ENCODE measurements around the gene RIMBP2.

RIMBP2 gene

DNA sequence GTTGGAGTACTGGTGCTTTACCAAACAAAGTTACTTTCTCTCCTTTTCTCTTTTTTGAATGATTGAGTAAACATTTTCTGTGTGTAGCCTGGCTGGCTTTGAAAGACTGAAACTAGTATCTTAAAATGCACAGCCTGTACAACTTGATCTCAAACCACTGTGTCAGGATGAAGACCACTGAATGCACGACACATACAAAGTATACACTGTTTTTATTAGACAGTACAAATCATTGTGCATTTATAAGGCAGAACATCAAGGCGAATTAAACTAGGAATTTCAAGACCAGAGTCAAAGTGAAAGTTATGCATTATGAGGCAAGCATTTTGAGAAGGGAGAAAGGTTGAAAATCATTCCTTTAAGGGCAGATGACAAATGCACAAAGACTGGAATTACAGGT lies 319.4 kb downstream of the RIMBP2 start:
- no peak for TF ChIP-seq CTCF (IDR thresholded peaks at IDR 0.05; ENCODE audit: low read depth, low read length)
- no peak overlapping the region for H3K4me3 ChIP-seq (replicated peaks in 1 of 2; ENCODE audit: low read depth in 2 of 2, low read length in 2 of 2)
- no peak for DNase-seq (ENCODE audit: low read depth in 2 of 2)

- H3K4me3 ChIP-seq (replicated peaks in 1 of 2; ENCODE audit: low read depth in 2 of 2, low read length in 2 of 2) = no peak overlapping the region
- no peak for DNase-seq (ENCODE audit: low read depth in 2 of 2)
- TF ChIP-seq CTCF (IDR thresholded peaks at IDR 0.05; ENCODE audit: low read depth, low read length) = no peak
Observed at GRCh38 chr12:130394906-130395305, 321.2 kb downstream of the RIMBP2 start.

DNA sequence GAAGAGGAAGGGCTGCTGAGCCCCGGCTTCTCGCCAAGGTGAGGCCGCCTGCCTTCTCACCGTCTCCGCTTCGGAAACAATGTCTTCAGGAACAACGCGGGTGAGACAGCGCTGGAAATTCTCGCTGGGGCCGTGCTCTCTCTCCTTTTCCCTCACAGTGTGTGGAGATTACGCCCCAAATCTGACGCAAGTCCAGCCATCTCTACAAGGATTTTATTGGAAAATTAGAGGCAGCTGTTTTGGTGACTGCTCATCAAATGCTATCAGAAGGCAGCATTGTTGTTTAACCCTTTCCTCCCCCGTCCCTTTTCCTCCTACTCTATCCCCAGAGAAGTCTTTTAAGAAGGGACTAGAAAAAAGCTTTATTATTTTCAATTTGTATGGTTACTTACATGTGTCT lies 324.9 kb downstream of the RIMBP2 start:
- no peak for TF ChIP-seq CTCF (IDR thresholded peaks at IDR 0.05; ENCODE audit: low read depth, low read length)
- H3K4me3 ChIP-seq (replicated peaks in 1 of 2; ENCODE audit: low read depth in 2 of 2, low read length in 2 of 2) = no peak overlapping the region
- no peak for DNase-seq (ENCODE audit: low read depth in 2 of 2)

DNA sequence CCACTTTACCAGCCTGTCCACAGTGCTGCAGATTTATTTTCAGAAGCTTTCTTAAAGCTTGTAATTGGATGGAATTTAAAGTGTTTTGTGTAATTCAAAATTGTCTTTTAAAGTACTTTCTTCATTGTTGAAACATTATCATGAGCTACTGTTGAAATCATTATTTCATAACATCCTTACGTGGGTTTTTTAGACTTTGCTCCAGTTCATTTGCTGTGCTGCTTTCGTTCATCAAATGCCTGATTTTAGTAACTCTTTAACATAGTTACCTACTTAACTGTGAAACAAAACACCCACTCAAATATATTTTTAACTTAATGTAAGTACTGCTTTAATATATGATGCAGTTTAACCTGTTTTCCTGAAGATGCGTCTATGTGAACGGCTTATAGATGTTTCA lies 330.9 kb downstream of the RIMBP2 start:
- no peak overlapping the region for H3K4me3 ChIP-seq (replicated peaks in 1 of 2; ENCODE audit: low read depth in 2 of 2, low read length in 2 of 2)
- no peak for DNase-seq (ENCODE audit: low read depth in 2 of 2)
- no peak for TF ChIP-seq CTCF (IDR thresholded peaks at IDR 0.05; ENCODE audit: low read depth, low read length)

DNA sequence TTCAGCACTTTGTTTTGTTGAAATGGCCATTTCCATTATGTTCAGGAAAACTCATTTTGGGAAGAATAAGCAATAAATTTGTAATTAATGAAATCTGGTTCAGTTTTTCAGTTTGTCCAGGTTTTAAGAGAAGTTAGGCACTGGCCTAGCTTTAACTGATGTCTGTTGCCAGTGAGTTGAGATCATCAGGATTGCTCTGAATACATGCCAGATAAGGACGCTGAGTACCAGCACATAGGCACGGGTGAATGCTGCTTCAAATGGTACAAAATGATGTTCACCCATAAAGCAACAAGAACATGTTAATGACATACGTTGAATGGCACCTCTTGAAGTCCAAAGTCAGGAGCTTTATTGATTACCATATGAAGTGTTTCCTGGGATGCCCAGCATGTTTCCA lies 331.9 kb downstream of the RIMBP2 start:
- no peak overlapping the region for H3K4me3 ChIP-seq (replicated peaks in 1 of 2; ENCODE audit: low read depth in 2 of 2, low read length in 2 of 2)
- TF ChIP-seq CTCF (IDR thresholded peaks at IDR 0.05; ENCODE audit: low read depth, low read length) = no peak
- no peak for DNase-seq (ENCODE audit: low read depth in 2 of 2)

DNA sequence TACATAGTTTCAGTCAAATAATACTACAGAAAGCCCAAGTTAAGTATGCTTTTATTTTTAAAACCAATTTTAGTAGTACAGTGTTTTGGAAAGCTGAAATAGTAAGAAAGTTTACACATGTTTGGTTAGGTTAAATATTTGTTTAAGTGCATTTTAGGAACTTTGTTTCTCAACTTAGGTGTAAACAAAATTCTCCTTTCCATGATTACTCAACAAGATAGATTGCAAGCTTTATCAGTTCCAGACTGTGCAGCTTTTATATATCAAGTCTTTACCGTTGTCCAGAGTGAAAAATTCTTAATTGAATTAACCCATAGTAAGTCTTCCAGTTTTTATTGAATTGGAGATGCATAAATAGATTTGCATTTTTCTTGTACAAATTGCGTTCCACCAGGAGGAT lies 333.3 kb downstream of the RIMBP2 start:
- no peak for DNase-seq (ENCODE audit: low read depth in 2 of 2)
- no peak for TF ChIP-seq CTCF (IDR thresholded peaks at IDR 0.05; ENCODE audit: low read depth, low read length)
- no peak overlapping the region for H3K4me3 ChIP-seq (replicated peaks in 1 of 2; ENCODE audit: low read depth in 2 of 2, low read length in 2 of 2)

All from cardiac fibroblast (primary cell).